ENCODE measurements around the gene TMEM116. TPM values are rescaled to one million over a fixed set of nuclear protein-coding genes. Genes with fewer than 3 reads are reported as not detected.
"Not testable (repeated sequence)": the region's sequence is repeated elsewhere in the genome, so short reads cannot be mapped to it uniquely, and the experiment has no call there.

Gene TMEM116
- total RNA-seq, 8 experiments from 2014 or later, result 6.5 to 21.8 (median 18.6) TPM

GRCh38 chr12:112005419-112006395, 7.3 kb downstream of the TMEM116 start:
- no peak overlapping the region for H3K27ac ChIP-seq
- no peak overlapping the region for H3K4me3 ChIP-seq
- in situ Hi-C loops (cut with MboI; ENCODE audit: low pct_unique_long_range_greater_than_20kb in 2 of 9, low sequenced_read_pairs in 9 of 9, unreplicated experiment in 9 of 9), result no loop called here
- H3K4me1 ChIP-seq (replicated peaks in 1 of 2), result no peaks in the 10 kb centered on the region
- peak in 3 of 8 experiments; percentile 40 to 81 (median 59) for ATAC-seq (replicated peaks in 6 of 8)
- 59 to 96% (median 83%) methylated on average over 3 to 6 of the region's 6 CpGs for WGBS, 10 experiments

GRCh38 chr12:112004041-112004440, 8.9 kb downstream of the TMEM116 start:
- 67 to 100% (median 93%) methylated on average over 1 to 3 of the region's 3 CpGs; no CpG with 5 or more reads in 4 of the 10 experiments for WGBS, 10 experiments
- Histone ChIP-seq H3K4me1 (replicated peaks in 1 of 2) (no peaks in the 10 kb centered on the region), H3K27ac (no peak overlapping the region), H3K4me3 (no peak overlapping the region)
- in situ Hi-C loops (cut with MboI; ENCODE audit: low pct_unique_long_range_greater_than_20kb in 2 of 9, low sequenced_read_pairs in 9 of 9, unreplicated experiment in 9 of 9), result no loop called here
- ATAC-seq (replicated peaks in 6 of 8), result no peak

GRCh38 chr12:112001576-112001975, 11.4 kb downstream of the TMEM116 start:
- H3K4me1 ChIP-seq (replicated peaks in 1 of 2), result no peaks in the 10 kb centered on the region
- no peak overlapping the region for H3K4me3 ChIP-seq
- no peak for ATAC-seq (replicated peaks in 6 of 8)
- in situ Hi-C loops (cut with MboI; ENCODE audit: low pct_unique_long_range_greater_than_20kb in 2 of 9, low sequenced_read_pairs in 9 of 9, unreplicated experiment in 9 of 9), result no loop called here
- H3K27ac ChIP-seq, result no peak overlapping the region

GRCh38 chr12:112000820-112001219, 12.1 kb downstream of the TMEM116 start:
- Histone ChIP-seq H3K4me1 (replicated peaks in 1 of 2) (no peaks in the 10 kb centered on the region), H3K27ac (no peak overlapping the region), H3K4me3 (no peak overlapping the region)
- in situ Hi-C loops (cut with MboI; ENCODE audit: low pct_unique_long_range_greater_than_20kb in 2 of 9, low sequenced_read_pairs in 9 of 9, unreplicated experiment in 9 of 9), result no loop called here
- ATAC-seq (replicated peaks in 6 of 8), result no peak
- 61 to 100% (median 94%) methylated on average over 1 to 8 of the region's 8 CpGs for WGBS, 10 experiments

GRCh38 chr12:111999129-111999528, 13.8 kb downstream of the TMEM116 start:
- 92 to 99% (median 95%) methylated on average over 2 to 9 of the region's 9 CpGs; no CpG with 5 or more reads in 4 of the 10 experiments for WGBS, 10 experiments
- H3K27ac ChIP-seq; H3K4me3 ChIP-seq; H3K4me1 ChIP-seq (replicated peaks in 1 of 2); in situ Hi-C loops (cut with MboI; ENCODE audit: low pct_unique_long_range_greater_than_20kb in 2 of 9, low sequenced_read_pairs in 9 of 9, unreplicated experiment in 9 of 9); ATAC-seq (replicated peaks in 6 of 8): not testable (repeated sequence)

GRCh38 chr12:111998015-111998414, 14.9 kb downstream of the TMEM116 start:
- no peak for ATAC-seq (replicated peaks in 6 of 8)
- in situ Hi-C loops (cut with MboI; ENCODE audit: low pct_unique_long_range_greater_than_20kb in 2 of 9, low sequenced_read_pairs in 9 of 9, unreplicated experiment in 9 of 9), result no loop called here
- 49 to 100% (median 92%) methylated on average over 1 to 4 of the region's 4 CpGs for WGBS, 10 experiments
- Histone ChIP-seq H3K4me1 (replicated peaks in 1 of 2) (no peaks in the 10 kb centered on the region), H3K4me3 (no peak overlapping the region), H3K27ac (no peak overlapping the region)

GRCh38 chr12:111997300-111997699, 15.7 kb downstream of the TMEM116 start:
- H3K27ac ChIP-seq, result no peak overlapping the region
- H3K4me1 ChIP-seq (replicated peaks in 1 of 2), result no peaks in the 10 kb centered on the region
- H3K4me3 ChIP-seq, result no peak overlapping the region
- in situ Hi-C loops (cut with MboI; ENCODE audit: low pct_unique_long_range_greater_than_20kb in 2 of 9, low sequenced_read_pairs in 9 of 9, unreplicated experiment in 9 of 9), result no loop called here
- ATAC-seq (replicated peaks in 6 of 8), result no peak
- WGBS, 10 experiments, result 83 to 100% (median 95%) methylated on average over 1 to 2 of the region's 2 CpGs; no CpG with 5 or more reads in 3 of the 10 experiments

GRCh38 chr12:111995782-111996480, 17.0 kb downstream of the TMEM116 start:
- Histone ChIP-seq H3K4me3 (no peak overlapping the region), H3K27ac (no peak overlapping the region), H3K4me1 (replicated peaks in 1 of 2) (no peaks in the 10 kb centered on the region)
- 33 to 100% (median 75%) methylated on average over 1 of the region's 1 CpG; no CpG with 5 or more reads in 5 of the 10 experiments for WGBS, 10 experiments
- in situ Hi-C loops (cut with MboI; ENCODE audit: low pct_unique_long_range_greater_than_20kb in 2 of 9, low sequenced_read_pairs in 9 of 9, unreplicated experiment in 9 of 9), result no loop called here
- no peak for ATAC-seq (replicated peaks in 6 of 8)

GRCh38 chr12:111994211-111995111, 18.5 kb downstream of the TMEM116 start:
- H3K4me3 ChIP-seq; H3K27ac ChIP-seq; ATAC-seq (replicated peaks in 6 of 8); H3K4me1 ChIP-seq (replicated peaks in 1 of 2); in situ Hi-C loops (cut with MboI; ENCODE audit: low pct_unique_long_range_greater_than_20kb in 2 of 9, low sequenced_read_pairs in 9 of 9, unreplicated experiment in 9 of 9): not testable (repeated sequence)
- WGBS, 10 experiments, result 68 to 94% (median 87%) methylated on average over 5 to 17 of the region's 17 CpGs; no CpG with 5 or more reads in 1 of the 10 experiments

GRCh38 chr12:111993292-111994150, 19.4 kb downstream of the TMEM116 start:
- in situ Hi-C loops (cut with MboI; ENCODE audit: low pct_unique_long_range_greater_than_20kb in 2 of 9, low sequenced_read_pairs in 9 of 9, unreplicated experiment in 9 of 9), result no loop called here
- no peak overlapping the region for H3K4me3 ChIP-seq
- WGBS, 10 experiments, result 70 to 100% (median 90%) methylated on average over 1 to 2 of the region's 2 CpGs; no CpG with 5 or more reads in 2 of the 10 experiments
- H3K4me1 ChIP-seq (replicated peaks in 1 of 2), result no peaks in the 10 kb centered on the region
- H3K27ac ChIP-seq, result no peak overlapping the region
- no peak for ATAC-seq (replicated peaks in 6 of 8)

- in situ Hi-C loops (cut with MboI; ENCODE audit: low pct_unique_long_range_greater_than_20kb in 2 of 9, low sequenced_read_pairs in 9 of 9, unreplicated experiment in 9 of 9), result no loop called here
- ATAC-seq (replicated peaks in 6 of 8), result no peak
- Histone ChIP-seq H3K4me3 (no peak overlapping the region), H3K27ac (no peak overlapping the region), H3K4me1 (replicated peaks in 1 of 2) (no peaks in the 10 kb centered on the region)
- 0 to 100% (median 50%) methylated on average over 1 to 5 of the region's 6 CpGs; no CpG with 5 or more reads in 1 of the 10 experiments for WGBS, 10 experiments
These were observed 20.5 kb downstream of the TMEM116 start for GRCh38 chr12:111992464-111992863.

GRCh38 chr12:111991946-111992345, 21.0 kb downstream of the TMEM116 start:
- no peak overlapping the region for H3K4me3 ChIP-seq
- no peak for ATAC-seq (replicated peaks in 6 of 8)
- 97 to 100% methylated on average over 2 to 4 of the region's 4 CpGs; no CpG with 5 or more reads in 8 of the 10 experiments for WGBS, 10 experiments
- H3K4me1 ChIP-seq (replicated peaks in 1 of 2), result no peaks in the 10 kb centered on the region
- H3K27ac ChIP-seq, result no peak overlapping the region
- in situ Hi-C loops (cut with MboI; ENCODE audit: low pct_unique_long_range_greater_than_20kb in 2 of 9, low sequenced_read_pairs in 9 of 9, unreplicated experiment in 9 of 9), result no loop called here

Data from motor neuron (in vitro differentiated cells).